Prostate gland (tissue), 2 donors: ENCODE results near the gene STK17A. TPM values are rescaled to one million over a fixed set of nuclear protein-coding genes. Genes with fewer than 3 reads are reported as not detected.

Experiments
- DNase-seq: peaks from one replicate; pipeline ENCODE4 v3.0.0-alpha.2; 2019; ENCODE audit warnings: low spot score
- H3K27ac ChIP-seq, 2 donors: fragments of 200-600 bp; sonication (generic); 2 replicates each; pipeline ENCODE4 v1.5.1; 2017 to 2019
- H3K27me3 ChIP-seq: fragments of 200-600 bp; sonication (generic); replicated peaks from 2 replicates; pipeline ENCODE4 v1.5.1; 2019; ENCODE audit not compliant: insufficient read depth
- H3K36me3 ChIP-seq, 2 donors: fragments of 200-600 bp; sonication (generic); 1 replicate in 1 of 2; 2 replicates in 1 of 2; pipeline versions ENCODE4 v1.5.1 to v1.8.1; 2017 to 2019
- H3K4me1 ChIP-seq: fragments of 200-600 bp; sonication (generic); replicated peaks from 2 replicates; pipeline ENCODE4 v1.5.1; 2019
- H3K4me3 ChIP-seq, 2 donors: fragments of 200-600 bp; sonication (generic); 2 replicates each; pipeline ENCODE4 v1.5.1; 2017 to 2019
- H3K9me3 ChIP-seq: fragments of 200-600 bp; sonication (generic); 2 replicates; pipeline ENCODE4 v1.5.1; 2017
- CTCF ChIP-seq, 4 experiments: fragments of 200-600 bp in 2 of 4; fragments of 450-650 bp in 2 of 4; sonication (generic) in 2 of 4; IDR thresholded peaks; 1 replicate in 3 of 4; 2 replicates in 1 of 4; pipeline ENCODE4 v1.5.1; 2016 to 2019; ENCODE audit warnings: antibody characterized with exemption in 4 of 4, mild to moderate bottlenecking in 2 of 4, moderate library complexity in 2 of 4
- POLR2A ChIP-seq: fragments of 450-650 bp; IDR thresholded peaks from one replicate; pipeline ENCODE4 v1.6.1; 2016; ENCODE audit warnings: antibody characterized with exemption, mild to moderate bottlenecking
- POLR2AphosphoS5 ChIP-seq: sonication (generic); formaldehyde crosslinking; IDR thresholded peaks from one replicate; pipeline ENCODE4 v1.6.1; 2017; ENCODE audit warnings: antibody characterized with exemption
- WGBS: methylation state at CpG from one replicate; pipeline ENCODE4 v1.1.5; 2018; 5-methylcytosine and 5-hydroxymethylcytosine counted together
- intact Hi-C: fragments of 100-400 bp; cut with DNase I; formaldehyde crosslinking; loops from one replicate; pipeline ENCODE4 v1.14.2; 2022
- total RNA-seq, 2 donors: library from RNA; depleted of rRNA; stranded (reverse); fragments of >200 nt; gene quantifications; one replicate each; pipeline ENCODE4 v1.1.0, GENCODE V29; 2016

The STK17A gene
- total RNA-seq, 2 donors from 2014 or later = 6.8 to 8.2 TPM

- H3K4me3 ChIP-seq = no peak overlapping the region
- H3K36me3 ChIP-seq = no peaks in the 10 kb centered on the region
- no peak overlapping the region for H3K27ac ChIP-seq
- H3K9me3 ChIP-seq = no peaks in the 10 kb centered on the region
- WGBS = 81% methylated on average over 3 of the region's 3 CpGs
- intact Hi-C loops = no loop called here
- no peak for TF ChIP-seq POLR2AphosphoS5
- no peak for TF ChIP-seq CTCF (IDR thresholded peaks at IDR 0.05)
- no peak for TF ChIP-seq POLR2A
- peaks cover 6% of the 10 kb centered on the region for H3K4me1 ChIP-seq
- no peaks in the 10 kb centered on the region for H3K27me3 ChIP-seq
- no peak for DNase-seq
Observed at GRCh38 chr7:43589728-43590127, 6.8 kb downstream of the STK17A start.

- intact Hi-C loops = no loop called here
Observed at GRCh38 chr7:43590862-43591557, 8.1 kb downstream of the STK17A start.

GRCh38 chr7:43591558-43592180 is 8.8 kb downstream of the STK17A start:
- intact Hi-C loops = no loop called here

More at GRCh38 chr7:43590862-43591557, 8.1 kb downstream of the STK17A start:
- no peak for DNase-seq
- Histone ChIP-seq H3K36me3 (no peaks in the 10 kb centered on the region), H3K27me3 (no peaks in the 10 kb centered on the region), H3K4me1 (peaks cover 6% of the 10 kb centered on the region), H3K27ac (no peak overlapping the region), H3K9me3 (no peaks in the 10 kb centered on the region), H3K4me3 (no peak overlapping the region)
- no peak for TF ChIP-seq POLR2AphosphoS5
- TF ChIP-seq POLR2A = no peak
- no peak for TF ChIP-seq CTCF (IDR thresholded peaks at IDR 0.05)
- WGBS = 89% methylated on average over 2 of the region's 2 CpGs

GRCh38 chr7:43592326-43592725 is 9.4 kb downstream of the STK17A start:
- no peak for DNase-seq
- 78% methylated on average over 3 of the region's 3 CpGs for WGBS
- Histone ChIP-seq H3K36me3 (no peaks in the 10 kb centered on the region), H3K9me3 (no peaks in the 10 kb centered on the region), H3K27ac (no peak overlapping the region), H3K4me1 (peaks cover 6% of the 10 kb centered on the region), H3K4me3 (no peak overlapping the region), H3K27me3 (no peaks in the 10 kb centered on the region)
- intact Hi-C loops = no loop called here
- no peak for TF ChIP-seq POLR2AphosphoS5
- no peak for TF ChIP-seq POLR2A
- TF ChIP-seq CTCF (IDR thresholded peaks at IDR 0.05) = no peak

More at GRCh38 chr7:43591558-43592180, 8.8 kb downstream of the STK17A start:
- no peaks in the 10 kb centered on the region for H3K9me3 ChIP-seq
- H3K27me3 ChIP-seq = no peaks in the 10 kb centered on the region
- H3K27ac ChIP-seq = no peak overlapping the region
- 49% methylated on average over 4 of the region's 4 CpGs for WGBS
- TF ChIP-seq CTCF (IDR thresholded peaks at IDR 0.05) (no peak), POLR2A (no peak), POLR2AphosphoS5 (no peak)
- no peak for DNase-seq
- no peak overlapping the region for H3K4me3 ChIP-seq
- peaks cover 6% of the 10 kb centered on the region for H3K4me1 ChIP-seq
- H3K36me3 ChIP-seq = no peaks in the 10 kb centered on the region

GRCh38 chr7:43593010-43593409 is 10.1 kb downstream of the STK17A start:
- H3K9me3 ChIP-seq = no peaks in the 10 kb centered on the region
- no peak overlapping the region for H3K4me3 ChIP-seq
- no peak for DNase-seq
- TF ChIP-seq CTCF (IDR thresholded peaks at IDR 0.05) = no peak
- TF ChIP-seq POLR2AphosphoS5 = no peak
- TF ChIP-seq POLR2A = no peak
- no peaks in the 10 kb centered on the region for H3K36me3 ChIP-seq
- intact Hi-C loops = no loop called here
- peaks cover 6% of the 10 kb centered on the region for H3K4me1 ChIP-seq
- no peaks in the 10 kb centered on the region for H3K27me3 ChIP-seq
- WGBS = 100% methylated on average over 1 of the region's 1 CpG
- no peak overlapping the region for H3K27ac ChIP-seq
